Uterus (tissue), 2 donors: ENCODE results near the gene PVR.

ENCODE experiments used
- CTCF ChIP-seq, 4 experiments: fragments of 200-600 bp in 2 of 4; fragments of 450-650 bp in 2 of 4; sonication (generic) in 2 of 4; IDR thresholded peaks; one replicate each; pipeline ENCODE4 v1.5.1; 2016 to 2019; ENCODE audit warnings: antibody characterized with exemption in 4 of 4, mild to moderate bottlenecking in 2 of 4, moderate library complexity in 1 of 4
- POLR2A ChIP-seq, 2 donors: fragments of 450-650 bp; IDR thresholded peaks; one replicate each; pipeline ENCODE4 v1.6.1; 2016; ENCODE audit warnings: antibody characterized with exemption in 2 of 2, mild to moderate bottlenecking in 1 of 2, moderate library complexity in 1 of 2

GRCh38 chr19:44649578-44650145 lies 6.0 kb downstream of the PVR start:
- TF ChIP-seq POLR2A (IDR thresholded peaks at IDR 0.05) = no peak
- no peak for TF ChIP-seq CTCF (IDR thresholded peaks at IDR 0.05)
